Loucy (cell line): ENCODE results near the gene DCLK2.

Experiments
- CTCF ChIP-seq: fragments of 200-600 bp; sonication (generic); conservative IDR thresholded peaks from 2 replicates; pipeline ENCODE4 v1.5.1; 2014; ENCODE audit warnings: mild to moderate bottlenecking, antibody characterized with exemption, low read length
- EZH2phosphoT487 ChIP-seq: fragments of 200-600 bp; IDR thresholded peaks from 2 replicates; pipeline ENCODE4 v1.6.1; 2018; ENCODE audit warnings: antibody characterized with exemption, mild to moderate bottlenecking, moderate library complexity, borderline replicate concordance

DNA sequence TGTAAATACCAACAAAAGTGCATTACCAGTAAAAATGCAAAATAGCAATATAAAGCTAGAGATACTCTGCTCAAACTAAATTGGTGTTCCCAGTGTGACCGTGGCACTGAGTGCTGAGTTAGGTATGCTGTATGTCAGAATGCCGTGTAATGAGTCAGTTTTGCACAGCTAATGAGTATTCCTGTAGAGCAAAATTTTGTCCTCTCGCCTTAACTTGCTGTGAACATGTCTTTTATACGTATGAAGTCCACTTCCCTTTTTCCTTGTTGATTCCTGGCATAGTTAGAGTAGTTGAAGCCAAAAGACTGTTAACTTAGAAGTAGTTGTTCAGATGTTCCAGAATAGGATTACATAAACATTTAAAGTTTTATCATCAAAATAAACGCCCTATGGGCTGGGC, 11.5 kb downstream of the DCLK2 start:
- TF ChIP-seq CTCF (no peak), EZH2phosphoT487 (no peak)
